Skin epidermis (tissue), 12 donors: ENCODE measurements around the gene ADA.
A peak's percentile ranks its signal among the peaks of the same experiment; 100 is the strongest.
"Not testable (repeated sequence)": the region's sequence is repeated elsewhere in the genome, so short reads cannot be mapped to it uniquely, and the experiment has no call there.

Experiments used
- H3K27ac ChIP-seq, 21 experiments: fragments of 200-600 bp; sonication (generic) in 11 of 21; one replicate each; pipeline ENCODE4 v1.5.0; 2020; ENCODE audit warnings: mild to moderate bottlenecking in 3 of 21, inconsistent platforms in 2 of 21, moderate library complexity in 2 of 21
- H3K4me3 ChIP-seq, 7 experiments: fragments of 200-600 bp; sonication (generic) in 2 of 7; one replicate each; pipeline ENCODE4 v1.5.0; 2020; ENCODE audit warnings: inconsistent platforms in 2 of 7, mild to moderate bottlenecking in 2 of 7, moderate library complexity in 1 of 7

ADA gene

GRCh38 chr20:44681796-44682566 is 30.5 kb upstream of the ADA start:
- Histone ChIP-seq H3K4me3 (no peak overlapping the region), H3K27ac (no peak overlapping the region)

GRCh38 chr20:44678990-44679611 is 27.6 kb upstream of the ADA start:
- no peak overlapping the region for H3K4me3 ChIP-seq

GRCh38 chr20:44678242-44678641 is 26.7 kb upstream of the ADA start:
- H3K4me3 ChIP-seq: no peak overlapping the region
- H3K27ac ChIP-seq: no peak overlapping the region

More at GRCh38 chr20:44678990-44679611, 27.6 kb upstream of the ADA start:
- H3K27ac ChIP-seq: no peak overlapping the region

- not testable (repeated sequence) for H3K4me3 ChIP-seq
- H3K27ac ChIP-seq: peak overlapping the region in 1 of 21 experiments; percentile 54
These were observed 20.9 kb upstream of the ADA start for GRCh38 chr20:44672318-44672902.

- H3K4me3 ChIP-seq: not testable (repeated sequence)
- H3K27ac ChIP-seq: peak overlapping the region in 3 of 21 experiments; percentile 36 to 74 (median 54)
These were observed 20.0 kb upstream of the ADA start for GRCh38 chr20:44671541-44671940.

- not testable (repeated sequence) for H3K4me3 ChIP-seq, H3K27ac ChIP-seq
These were observed 19.4 kb upstream of the ADA start for GRCh38 chr20:44670851-44671250.

GRCh38 chr20:44666066-44666465 is 14.6 kb upstream of the ADA start:
- no peak overlapping the region for H3K27ac ChIP-seq

GRCh38 chr20:44664131-44664530 is 12.6 kb upstream of the ADA start:
- Histone ChIP-seq H3K27ac (no peak overlapping the region), H3K4me3 (no peak overlapping the region)

More at GRCh38 chr20:44666066-44666465, 14.6 kb upstream of the ADA start:
- no peak overlapping the region for H3K4me3 ChIP-seq

GRCh38 chr20:44662261-44662660 is 10.8 kb upstream of the ADA start:
- Histone ChIP-seq H3K27ac (no peak overlapping the region), H3K4me3 (no peak overlapping the region)

- Histone ChIP-seq H3K27ac (no peak overlapping the region), H3K4me3 (no peak overlapping the region)
These were observed 9.1 kb upstream of the ADA start for GRCh38 chr20:44660581-44660980.

- Histone ChIP-seq H3K4me3 (no peak overlapping the region), H3K27ac (no peak overlapping the region)
These were observed 8.4 kb upstream of the ADA start for GRCh38 chr20:44659931-44660330.

- Histone ChIP-seq H3K4me3 (no peak overlapping the region), H3K27ac (no peak overlapping the region)
These were observed 7.3 kb upstream of the ADA start for GRCh38 chr20:44658810-44659209.

GRCh38 chr20:44657875-44658274 is 6.4 kb upstream of the ADA start:
- Histone ChIP-seq H3K27ac (no peak overlapping the region), H3K4me3 (no peak overlapping the region)

- Histone ChIP-seq H3K4me3 (no peak overlapping the region), H3K27ac (no peak overlapping the region)
These were observed 4.9 kb upstream of the ADA start for GRCh38 chr20:44656448-44656847.

- not testable (repeated sequence) for H3K4me3 ChIP-seq
These were observed 2.7 kb upstream of the ADA start for GRCh38 chr20:44654210-44654609.

GRCh38 chr20:44653546-44653945 is 2.0 kb upstream of the ADA start:
- H3K27ac ChIP-seq: no peak overlapping the region
- H3K4me3 ChIP-seq: no peak overlapping the region

More at GRCh38 chr20:44654210-44654609, 2.7 kb upstream of the ADA start:
- H3K27ac ChIP-seq: not testable (repeated sequence)

- Histone ChIP-seq H3K27ac (peak overlapping the region in 20 of 21 experiments; percentile 68 to 91 (median 80)), H3K4me3 (peak overlapping the region; percentile 61 to 89 (median 71))
These were observed 140 bp downstream of the ADA start for GRCh38 chr20:44651434-44651683.

- H3K27ac ChIP-seq: peak overlapping the region in 20 of 21 experiments; percentile 68 to 91 (median 80)
- H3K4me3 ChIP-seq: peak overlapping the region; percentile 61 to 89 (median 71)
These were observed 597 bp downstream of the ADA start for GRCh38 chr20:44650771-44651433.

GRCh38 chr20:44649976-44650375 is 1.5 kb downstream of the ADA start:
- Histone ChIP-seq H3K27ac (peak overlapping the region in 1 of 21 experiments; percentile 71), H3K4me3 (no peak overlapping the region)

GRCh38 chr20:44649126-44649525 is 2.4 kb downstream of the ADA start:
- Histone ChIP-seq H3K4me3 (no peak overlapping the region), H3K27ac (no peak overlapping the region)

GRCh38 chr20:44648579-44648978 is 2.9 kb downstream of the ADA start:
- H3K4me3 ChIP-seq: no peak overlapping the region

More at GRCh38 chr20:44648579-44648978, 2.9 kb downstream of the ADA start:
- no peak overlapping the region for H3K27ac ChIP-seq
